A172 (cell line): ENCODE data around the gene PDE10A. TPM values are rescaled to one million over a fixed set of nuclear protein-coding genes. Genes with fewer than 3 reads are reported as not detected.

Experiments
- DNase-seq: peaks from one replicate; pipeline ENCODE4 v3.0.0-alpha.2; 2015; ENCODE audit warnings: low spot score
- total RNA-seq: library from RNA; depleted of rRNA; stranded (reverse); fragments of >200 nt; shearing (Covaris generic); gene quantifications from 2 replicates; pipeline ENCODE4 v1.2.3, GENCODE V29; 2014

Gene PDE10A
- total RNA-seq, 1 experiment from 2014 or later, result 13.9 TPM

DNA sequence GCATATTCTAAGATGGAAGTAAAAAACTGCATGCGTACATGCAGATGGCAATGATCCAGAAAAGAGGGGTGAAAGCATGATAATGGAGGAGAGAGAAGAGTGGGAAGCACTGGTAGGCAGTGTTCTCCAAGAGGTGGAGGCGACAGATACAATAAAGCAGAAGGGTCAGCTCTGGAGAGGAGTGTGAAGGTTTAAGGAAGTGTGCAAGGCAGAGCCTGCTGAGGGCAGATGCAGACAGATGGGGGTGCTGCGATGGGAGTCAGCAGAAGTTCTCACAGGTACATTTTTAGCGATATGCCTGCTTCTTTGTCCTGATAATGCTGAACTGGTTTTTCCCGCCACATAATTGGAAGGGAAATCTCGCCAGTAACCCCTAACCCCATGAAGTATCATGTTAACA lies 272.6 kb downstream of the PDE10A start:
- DNase-seq, result no peak

DNA sequence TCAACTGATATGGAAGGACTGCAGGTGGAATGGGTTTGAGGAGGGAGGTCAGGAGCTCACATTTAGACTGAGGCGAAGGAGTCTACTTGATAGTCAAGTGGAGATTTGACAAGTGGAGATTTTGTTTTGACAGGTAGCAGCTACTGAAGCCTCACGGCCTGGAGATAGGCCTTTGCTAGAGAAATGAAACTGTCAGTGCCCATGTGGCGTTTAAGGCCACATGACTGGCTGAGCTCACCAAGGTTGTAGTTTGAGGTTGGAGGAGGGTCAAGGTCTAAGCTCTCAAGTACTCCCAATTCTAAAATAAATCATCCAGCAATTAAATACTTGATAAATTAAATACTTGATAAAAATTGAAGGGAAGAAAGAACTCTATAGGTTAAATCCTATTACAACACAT lies 273.5 kb downstream of the PDE10A start:
- DNase-seq, result no peak

DNA sequence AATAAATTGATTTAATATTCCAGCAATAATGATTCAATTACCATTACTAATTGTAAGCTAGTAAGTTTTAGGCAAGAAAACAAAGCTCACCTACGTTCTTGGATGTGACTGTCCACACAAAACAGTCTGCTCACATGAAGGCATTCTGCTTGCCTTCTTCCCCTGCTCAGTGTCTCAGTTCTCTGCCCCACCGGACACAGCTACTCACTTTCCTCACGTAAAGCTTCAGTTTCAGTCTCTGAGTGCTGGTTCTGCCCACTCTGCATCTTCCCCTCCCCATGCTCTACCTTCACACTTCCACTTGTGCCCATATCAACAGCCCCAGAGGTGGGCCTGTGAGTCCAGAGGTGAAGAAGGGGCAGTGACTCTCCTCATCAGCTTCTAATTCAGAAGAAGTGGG lies 279.7 kb downstream of the PDE10A start:
- DNase-seq, result no peak

DNA sequence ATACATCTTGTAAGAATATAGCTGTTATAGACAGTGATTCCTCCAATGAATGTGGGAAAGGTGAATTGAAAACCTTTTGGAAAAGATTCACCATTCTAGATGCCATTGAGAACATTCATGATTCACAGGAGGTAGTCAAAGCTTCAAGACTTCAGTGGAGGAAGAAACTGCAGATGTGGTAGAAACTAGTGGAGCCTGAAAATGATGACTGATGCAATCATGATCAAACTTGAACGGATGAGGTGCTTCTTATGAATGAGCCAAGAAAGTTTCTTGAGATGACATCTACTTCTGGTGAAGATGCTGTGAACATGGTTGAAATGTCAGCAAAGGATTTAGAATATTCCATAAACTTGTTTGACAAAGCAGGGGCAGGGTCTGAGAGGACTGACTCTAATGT lies 286.9 kb downstream of the PDE10A start:
- no peak for DNase-seq

DNA sequence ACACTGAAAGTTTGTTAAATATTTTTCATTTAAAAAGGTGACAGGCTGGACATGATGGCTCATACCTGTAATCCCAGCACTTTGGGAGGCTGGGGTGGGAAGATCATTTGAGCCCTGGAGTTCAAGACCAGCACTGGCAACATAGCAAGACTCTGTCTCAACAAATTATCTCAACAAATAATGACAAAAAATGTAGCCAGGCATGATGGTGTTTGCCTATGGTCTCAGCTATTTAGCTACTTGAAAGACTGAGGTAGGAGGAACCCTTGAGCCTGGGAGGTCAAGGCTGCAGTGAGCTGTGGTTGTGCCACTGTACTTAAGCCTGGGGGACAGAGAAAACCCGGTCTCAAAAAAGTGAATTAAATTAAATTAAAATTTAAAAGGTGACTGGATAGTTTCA lies 297.7 kb downstream of the PDE10A start:
- DNase-seq, result no peak

DNA sequence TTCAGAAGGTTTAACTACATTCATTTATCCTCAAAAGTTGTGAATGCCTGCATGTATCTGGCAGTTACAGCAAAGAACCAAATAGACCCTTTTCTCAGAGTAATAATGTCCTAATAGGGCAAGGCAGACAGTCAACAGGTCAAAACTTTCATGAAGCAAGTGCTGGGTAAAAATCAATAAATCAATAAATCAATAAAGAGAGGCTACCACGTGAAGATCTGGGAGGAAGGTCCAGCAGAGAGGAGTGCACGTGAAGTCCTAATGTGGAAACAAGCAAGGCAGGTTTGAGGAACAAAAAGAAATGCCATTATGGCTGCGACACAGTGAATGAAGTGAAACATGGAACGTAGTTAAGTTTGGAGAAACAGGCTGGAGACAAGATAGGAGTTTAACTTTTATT lies 317.3 kb downstream of the PDE10A start:
- DNase-seq, result no peak

DNA sequence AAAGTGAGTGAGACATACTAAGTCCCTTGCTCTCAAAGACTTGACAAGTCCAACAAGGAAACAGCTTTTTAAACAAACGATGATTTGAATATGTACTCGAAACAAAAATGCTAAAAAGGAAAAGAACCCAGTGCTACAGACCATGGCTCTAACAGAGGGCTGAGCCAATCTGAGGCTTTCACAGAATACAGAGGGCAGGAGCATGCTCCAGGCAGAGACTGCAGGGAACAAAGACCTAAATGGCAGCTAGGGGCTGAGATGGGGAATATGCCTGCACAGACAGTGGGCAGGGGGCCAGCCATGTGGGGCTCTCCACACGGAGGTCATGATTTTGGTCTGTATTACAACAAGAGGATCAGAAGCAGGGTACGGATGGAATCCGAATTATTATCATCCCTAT lies 322.5 kb downstream of the PDE10A start:
- no peak for DNase-seq

DNA sequence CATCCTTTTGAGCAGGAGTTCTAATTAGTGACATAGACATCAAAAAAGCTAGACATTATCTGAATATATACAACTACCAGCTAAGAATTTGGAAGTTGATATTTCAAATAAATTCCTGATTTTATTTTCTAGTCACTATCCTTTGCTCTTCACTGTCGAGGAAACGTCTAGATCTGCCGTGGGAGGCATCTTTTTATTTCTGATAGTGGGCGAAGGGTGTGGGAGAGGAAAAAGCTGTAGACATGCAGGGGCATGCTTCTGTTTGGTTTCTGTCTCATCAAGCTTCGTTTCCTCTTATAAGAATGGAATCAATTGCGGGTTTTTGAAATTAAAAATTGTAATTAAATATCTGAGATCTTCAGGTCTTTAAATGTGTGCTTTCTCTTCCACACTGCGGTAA lies 337.4 kb downstream of the PDE10A start:
- DNase-seq, result no peak

DNA sequence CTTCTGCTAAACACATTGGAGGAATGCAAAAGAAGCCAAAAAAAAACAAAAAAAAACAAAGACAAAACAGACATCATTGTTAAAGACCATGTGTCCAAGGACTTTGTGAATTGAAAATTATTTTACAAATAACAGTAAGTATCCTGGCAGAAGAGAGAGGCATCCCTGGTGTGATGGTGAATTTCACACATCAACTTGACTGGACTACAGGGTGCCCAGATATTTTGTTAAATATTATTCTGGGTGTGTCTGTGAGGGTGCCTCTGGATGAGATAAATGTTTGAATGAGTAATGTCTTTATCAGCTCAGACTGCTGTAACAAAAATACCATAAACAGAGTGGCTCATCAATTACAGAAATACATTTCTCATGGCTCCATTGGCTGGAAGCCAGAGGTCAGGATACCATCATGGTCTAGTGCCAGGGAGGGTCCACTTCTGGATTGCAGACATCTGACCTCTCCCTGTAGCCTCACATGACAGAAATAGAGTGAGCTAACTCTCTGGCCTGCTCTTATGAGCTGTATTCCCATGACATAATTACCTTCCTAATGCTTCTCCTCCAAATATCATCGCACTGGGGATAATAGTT lies 341.4 kb downstream of the PDE10A start:
- no peak for DNase-seq

DNA sequence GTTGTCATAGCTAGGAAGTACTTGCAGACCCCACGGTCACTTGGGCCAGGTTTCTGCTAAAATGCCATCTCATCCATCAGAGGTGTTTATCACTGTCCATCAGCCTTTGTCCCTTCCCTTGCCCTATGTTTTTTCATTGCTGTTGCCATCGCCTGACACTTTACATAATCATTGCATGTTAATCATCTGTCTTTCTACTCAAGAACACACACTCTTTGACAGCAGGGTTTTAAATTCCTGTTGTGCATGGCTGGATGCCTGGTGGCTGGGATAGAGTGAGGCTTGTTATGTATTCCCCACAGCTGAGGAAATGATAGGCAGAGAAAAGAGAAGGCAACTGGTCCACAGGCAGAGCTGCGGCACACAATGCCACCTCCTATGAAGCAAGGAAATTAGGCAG lies 341.9 kb downstream of the PDE10A start:
- no peak for DNase-seq

DNA sequence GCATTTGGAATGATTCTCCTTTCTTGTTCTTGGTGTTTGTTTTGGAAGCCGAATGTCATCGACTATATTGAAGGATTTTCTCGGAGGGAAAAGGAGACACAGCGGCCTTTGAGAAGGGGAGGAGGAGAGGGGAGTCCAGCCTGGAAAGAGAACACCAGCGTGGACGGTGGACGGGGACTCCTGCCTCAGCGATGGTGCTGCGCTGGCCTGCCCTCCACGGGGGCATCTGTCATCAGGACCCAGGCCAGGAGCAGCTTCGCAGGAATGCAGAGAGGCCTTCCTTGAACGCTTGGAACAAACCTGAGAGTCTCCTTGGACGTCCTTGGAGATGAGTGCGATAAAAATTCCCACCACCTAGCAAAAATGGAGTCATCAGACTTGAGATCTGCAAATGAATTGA lies 345.3 kb downstream of the PDE10A start:
- no peak for DNase-seq

DNA sequence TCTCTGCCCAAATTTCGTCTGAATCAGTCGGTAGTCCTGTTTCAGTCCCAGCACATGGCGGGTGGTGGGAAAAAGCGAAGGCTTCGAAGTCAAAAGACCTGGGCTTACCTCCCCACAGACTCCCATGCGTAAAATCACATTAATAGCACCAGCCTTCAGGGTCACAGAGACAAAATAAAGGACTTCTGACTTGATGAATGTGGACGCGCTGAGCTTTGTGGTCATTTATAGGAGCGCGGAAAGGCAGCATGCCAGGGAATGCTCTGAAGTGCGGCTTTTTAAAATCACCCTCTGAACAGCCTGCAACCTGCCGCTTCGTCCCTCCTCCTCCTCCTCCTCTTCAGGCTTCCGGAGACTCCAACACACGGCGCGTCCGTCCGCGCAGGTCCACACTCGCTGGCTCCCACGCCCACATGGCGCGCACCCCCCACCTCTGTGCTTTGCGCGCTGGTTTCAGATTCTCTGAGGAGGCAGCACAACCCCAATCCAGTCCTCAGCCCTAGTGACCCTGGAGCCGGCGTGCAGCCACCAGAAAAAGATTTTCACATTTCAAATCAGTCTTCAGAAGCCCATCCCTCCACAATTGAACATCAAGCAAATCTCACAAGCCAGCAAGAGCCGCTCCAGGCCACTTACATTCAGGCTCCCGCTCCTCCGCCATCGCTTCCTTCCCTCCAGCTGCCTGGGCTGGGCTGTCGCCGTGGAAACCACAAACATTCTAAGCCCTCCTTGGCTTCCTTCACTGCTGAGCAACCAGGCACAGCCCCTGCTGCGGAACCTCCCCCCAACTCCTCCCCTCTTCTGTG lies 353.9 kb downstream of the PDE10A start, which contains the start of gene C6orf118:
Gene C6orf118, minus strand, starts transcription at position 680 of the 806 bp plus-strand sequence. Its CDS starts 19 bp downstream, at position 661.
- DNase-seq, result peak; percentile 62

DNA sequence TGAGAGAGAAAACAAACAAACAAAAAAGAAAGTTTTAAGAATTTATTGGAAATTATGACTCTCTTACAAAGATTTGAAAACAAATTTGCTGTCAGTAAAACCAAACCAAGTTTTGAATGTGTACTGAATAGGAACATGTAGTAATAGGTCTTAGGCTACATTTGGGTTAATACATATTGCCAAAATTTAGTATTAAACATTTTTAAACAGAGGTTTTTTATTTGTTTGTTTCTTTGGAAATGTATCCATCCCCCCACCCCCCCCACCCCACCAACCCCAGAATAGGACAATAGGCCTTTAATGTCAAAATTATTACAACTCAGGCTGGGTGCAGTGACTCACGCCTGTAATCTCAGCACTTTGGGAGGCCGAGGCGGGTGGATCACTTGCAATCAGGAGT lies 356.1 kb downstream of the PDE10A start:
- DNase-seq, result no peak

DNA sequence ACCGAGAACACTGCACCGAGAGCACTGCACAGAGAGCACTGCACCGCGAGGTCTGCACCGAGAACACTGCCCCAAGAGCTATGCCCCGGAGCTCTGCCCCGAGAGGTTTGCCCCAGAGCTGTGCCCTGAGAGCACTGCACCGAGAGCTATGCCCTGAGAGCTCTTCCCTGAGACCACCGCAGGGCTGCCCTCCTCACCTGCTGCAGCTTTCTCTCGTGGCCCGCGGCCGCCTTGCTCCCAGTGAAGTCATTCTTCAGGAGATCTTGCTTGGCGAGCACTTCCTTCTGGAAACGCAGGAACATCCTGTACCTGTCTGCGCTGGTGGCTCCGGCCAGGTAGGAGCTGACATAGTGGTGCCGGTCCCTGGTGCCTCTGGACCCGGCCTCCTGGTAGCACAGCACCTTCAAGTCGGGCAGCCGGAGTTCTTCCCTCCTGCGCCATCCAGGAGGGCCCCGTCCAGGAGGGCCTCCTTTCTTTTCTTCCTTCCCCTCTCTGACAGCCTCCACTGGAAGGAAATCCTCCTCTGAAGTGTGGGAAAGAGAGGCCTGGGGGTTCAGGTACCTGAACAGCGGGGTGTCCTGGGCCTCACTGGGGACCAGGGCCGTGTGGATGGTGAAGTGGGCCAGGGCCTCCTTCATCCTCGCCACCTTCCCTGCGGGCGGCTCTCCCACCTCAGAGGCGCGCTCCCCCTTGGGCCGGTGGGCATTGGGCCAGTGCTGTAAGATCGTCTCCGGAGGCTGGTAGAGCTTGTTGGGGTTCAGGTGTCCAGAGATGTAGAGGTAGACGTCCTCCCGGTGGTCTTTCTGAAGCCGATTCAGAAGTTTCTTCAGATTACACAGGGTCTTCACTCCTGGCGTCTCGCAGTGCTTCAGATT lies 361.4 kb downstream of the PDE10A start:
- DNase-seq, result no peak

DNA sequence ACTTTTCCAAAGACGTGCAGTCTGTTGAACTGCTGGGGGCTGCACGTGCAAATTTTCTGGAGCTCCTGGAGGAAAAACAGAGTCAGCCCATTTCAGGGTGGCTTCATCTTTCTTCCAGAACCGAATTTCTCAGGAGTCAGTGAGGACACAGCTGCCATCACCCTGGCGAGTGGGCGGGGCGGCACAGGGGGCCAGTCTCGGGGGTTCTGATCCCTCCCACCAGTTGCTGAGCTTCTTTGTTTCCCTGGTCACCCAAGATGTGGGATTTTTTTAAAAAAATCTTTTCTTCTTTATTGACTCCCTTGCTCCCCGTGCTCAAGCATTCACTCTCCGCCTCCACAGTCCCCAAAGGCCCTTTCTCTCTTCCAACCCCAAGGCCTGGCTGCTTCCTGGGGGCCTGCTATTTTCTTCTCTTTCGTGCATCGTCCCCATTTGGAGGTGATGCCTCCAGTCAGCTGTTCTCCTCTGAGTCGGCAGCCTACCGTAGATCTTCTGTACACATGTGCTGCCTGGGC lies 362.6 kb downstream of the PDE10A start:
- no peak for DNase-seq

DNA sequence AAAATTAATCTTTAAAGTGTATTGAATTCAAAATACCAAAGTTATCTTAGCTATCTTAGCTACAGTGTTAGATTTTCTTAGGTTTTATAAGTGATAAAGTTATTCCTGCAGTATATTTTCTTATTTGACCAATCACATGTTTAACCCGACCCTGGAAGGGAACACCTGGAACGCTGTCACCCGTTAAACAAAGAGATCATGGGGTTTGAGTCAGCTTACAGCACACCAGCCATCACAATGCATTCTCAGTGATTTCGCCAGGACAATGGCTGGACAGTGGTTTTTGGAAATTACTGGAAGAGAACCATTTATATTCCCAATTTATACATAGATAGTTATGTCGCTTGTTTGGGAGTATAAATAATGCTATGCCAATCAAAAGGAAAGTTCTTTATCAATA lies 364.2 kb downstream of the PDE10A start:
- no peak for DNase-seq

DNA sequence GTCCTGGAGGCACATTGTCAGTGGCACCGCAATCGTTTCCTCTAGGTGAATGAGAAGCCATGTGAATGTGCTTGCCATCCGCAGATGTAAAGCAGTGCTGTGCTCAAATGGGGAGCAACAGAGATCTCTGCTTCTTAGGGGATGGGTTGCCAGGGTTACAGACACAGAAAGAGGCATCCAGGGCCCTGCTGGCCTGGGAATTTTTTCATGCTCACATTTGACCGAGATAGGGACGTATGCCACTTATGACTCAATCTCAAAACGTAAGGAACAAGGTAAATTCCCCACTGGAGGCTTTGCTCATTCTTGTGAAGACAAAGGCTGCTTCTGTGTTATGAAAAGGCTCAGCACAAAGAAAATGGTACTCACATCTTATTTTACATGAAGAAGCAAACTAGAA lies 364.6 kb downstream of the PDE10A start:
- DNase-seq, result no peak

DNA sequence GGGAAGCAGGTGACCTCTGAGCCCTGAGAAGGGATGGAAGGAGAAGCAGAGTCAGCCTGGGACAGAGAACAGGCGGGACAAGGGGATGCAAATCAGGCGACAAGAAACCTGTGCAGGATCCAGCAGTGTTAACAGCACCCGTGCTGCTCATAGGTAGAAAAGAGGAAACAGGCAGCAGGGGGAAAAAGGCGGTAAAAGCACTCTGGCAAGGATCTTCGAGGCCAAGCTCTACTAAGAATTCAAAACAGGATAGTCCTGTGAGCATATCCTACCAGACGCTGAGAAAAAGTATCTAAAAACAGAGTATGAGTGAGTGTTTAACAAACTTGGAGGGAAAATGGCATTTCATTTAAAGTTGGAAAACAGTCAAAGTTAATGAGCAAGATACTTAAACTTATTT lies 370.4 kb downstream of the PDE10A start:
- DNase-seq, result no peak
